Effector memory CD8-positive, alpha-beta T cell (primary cell): Measurements from ENCODE around the gene ATE1.
A peak's percentile ranks its signal among the peaks of the same experiment; 100 is the strongest.
"Not testable (repeated sequence)": the region's sequence is repeated elsewhere in the genome, so short reads cannot be mapped to it uniquely, and the experiment has no call there.

Experiments used
- ATAC-seq: fragments of 150-1000 bp; cut with Tn5 transposase; replicated peaks from 2 replicates; pipeline ENCODE4 v1.10.0; 2021; ENCODE audit warnings: mild to moderate bottlenecking, moderate library complexity
- DNase-seq, 3 experiments: peaks; one replicate each; pipeline ENCODE4 v3.0.0; 2021
- H3K27ac Mint-ChIP-seq, 2 donors: one replicate each; pipeline ENCODE4 v1.8.0; 2022; ENCODE audit warnings: mild to moderate bottlenecking in 2 of 2, mixed read lengths in 2 of 2, moderate library complexity in 2 of 2
- H3K27me3 Mint-ChIP-seq, 2 donors: one replicate each; pipeline ENCODE4 v1.8.0; 2022; ENCODE audit warnings: mixed read lengths in 2 of 2
- H3K36me3 Mint-ChIP-seq: one replicate; pipeline ENCODE4 v1.8.0; 2022; ENCODE audit warnings: mild to moderate bottlenecking, moderate library complexity, mixed read lengths; ENCODE audit not compliant: insufficient read depth
- H3K4me1 Mint-ChIP-seq, 2 donors: one replicate each; pipeline ENCODE4 v1.8.0; 2022; ENCODE audit warnings: low read depth in 2 of 2, mixed read lengths in 2 of 2
- H3K4me3 Mint-ChIP-seq, 2 donors: one replicate each; pipeline ENCODE4 v1.8.0; 2022; ENCODE audit warnings: mild to moderate bottlenecking in 2 of 2, mixed read lengths in 2 of 2, moderate library complexity in 2 of 2
- H3K9me3 Mint-ChIP-seq, 2 donors: one replicate each; pipeline ENCODE4 v1.8.0; 2022; ENCODE audit warnings: mixed read lengths in 2 of 2

Gene ATE1

GRCh38 chr10:121771966-121772365 is 155.9 kb downstream of the ATE1 start:
- DNase-seq (no peak), ATAC-seq (no peak)
- Mint-ChIP-seq H3K9me3 (no peaks in the 10 kb centered on the region), H3K4me1 (peaks cover 3% of the 10 kb centered on the region in 2 donors), H3K36me3 (no peaks in the 10 kb centered on the region), H3K27ac (no peak overlapping the region), H3K27me3 (no peaks in the 10 kb centered on the region), H3K4me3 (no peak overlapping the region)

GRCh38 chr10:121766426-121766825 is 161.4 kb downstream of the ATE1 start:
- Mint-ChIP-seq H3K27ac (no peak overlapping the region), H3K9me3 (peaks cover 2 to 8% of the 10 kb centered on the region in 2 donors), H3K27me3 (no peaks in the 10 kb centered on the region), H3K4me3 (no peak overlapping the region), H3K4me1 (peaks cover 0 to 7% of the 10 kb centered on the region in 2 donors), H3K36me3 (no peaks in the 10 kb centered on the region)
- DNase-seq (no peak), ATAC-seq (no peak)

GRCh38 chr10:121765204-121765603 is 162.6 kb downstream of the ATE1 start:
- Mint-ChIP-seq H3K27ac (no peak overlapping the region), H3K4me1 (peaks cover 3 to 7% of the 10 kb centered on the region in 2 donors), H3K4me3 (no peak overlapping the region), H3K36me3 (peaks cover 3% of the 10 kb centered on the region), H3K9me3 (peaks cover 4 to 11% of the 10 kb centered on the region in 2 donors), H3K27me3 (no peaks in the 10 kb centered on the region)
- no peak for ATAC-seq
- DNase-seq, result no peak

GRCh38 chr10:121764233-121764942 is 163.4 kb downstream of the ATE1 start:
- Mint-ChIP-seq H3K9me3 (peaks cover 5 to 14% of the 10 kb centered on the region in 2 donors), H3K4me1 (peaks cover 3 to 4% of the 10 kb centered on the region in 2 donors), H3K36me3 (peaks cover 3% of the 10 kb centered on the region), H3K27ac (no peak overlapping the region), H3K27me3 (no peaks in the 10 kb centered on the region), H3K4me3 (no peak overlapping the region)
- no peak for ATAC-seq
- no peak for DNase-seq

GRCh38 chr10:121757241-121757640 is 170.6 kb downstream of the ATE1 start:
- not testable (repeated sequence) for H3K27me3 Mint-ChIP-seq, DNase-seq, H3K36me3 Mint-ChIP-seq, H3K27ac Mint-ChIP-seq, ATAC-seq
- Mint-ChIP-seq H3K4me3 (peak overlapping the region in 1 of 2 donors; percentile 13), H3K9me3 (peaks cover 12 to 32% of the 10 kb centered on the region in 2 donors), H3K4me1 (peaks cover 10 to 12% of the 10 kb centered on the region in 2 donors)

- ATAC-seq, H3K27me3 Mint-ChIP-seq, H3K4me3 Mint-ChIP-seq, DNase-seq, H3K36me3 Mint-ChIP-seq, H3K27ac Mint-ChIP-seq: not testable (repeated sequence)
- H3K4me1 Mint-ChIP-seq, result peaks cover 7 to 12% of the 10 kb centered on the region in 2 donors
- peaks cover 12 to 27% of the 10 kb centered on the region in 2 donors for H3K9me3 Mint-ChIP-seq
These were observed 172.3 kb downstream of the ATE1 start for GRCh38 chr10:121755496-121755895.

GRCh38 chr10:121754666-121755065 is 173.2 kb downstream of the ATE1 start:
- ATAC-seq, result no peak
- H3K9me3 Mint-ChIP-seq, result peaks cover 8 to 21% of the 10 kb centered on the region in 2 donors
- no peaks in the 10 kb centered on the region for H3K27me3 Mint-ChIP-seq
- H3K4me1 Mint-ChIP-seq, result peaks cover 7 to 12% of the 10 kb centered on the region in 2 donors
- peaks cover 3% of the 10 kb centered on the region for H3K36me3 Mint-ChIP-seq
- no peak overlapping the region for H3K27ac Mint-ChIP-seq
- DNase-seq, result no peak
- H3K4me3 Mint-ChIP-seq, result no peak overlapping the region

GRCh38 chr10:121753726-121754476 is 173.9 kb downstream of the ATE1 start:
- H3K9me3 Mint-ChIP-seq, result peaks cover 8 to 21% of the 10 kb centered on the region in 2 donors
- peaks cover 3% of the 10 kb centered on the region for H3K36me3 Mint-ChIP-seq
- H3K27ac Mint-ChIP-seq, result peak overlapping the region in 1 of 2 donors; percentile 23
- no peak overlapping the region for H3K4me3 Mint-ChIP-seq
- H3K27me3 Mint-ChIP-seq, result no peaks in the 10 kb centered on the region
- DNase-seq, result no peak
- peaks cover 7 to 12% of the 10 kb centered on the region in 2 donors for H3K4me1 Mint-ChIP-seq
- no peak for ATAC-seq

- Mint-ChIP-seq H3K27ac (no peak overlapping the region), H3K4me3 (no peak overlapping the region), H3K27me3 (no peaks in the 10 kb centered on the region), H3K36me3 (peaks cover 3% of the 10 kb centered on the region), H3K9me3 (peaks cover 0 to 3% of the 10 kb centered on the region in 2 donors), H3K4me1 (peaks cover 7 to 8% of the 10 kb centered on the region in 2 donors)
- ATAC-seq, result no peak
- no peak for DNase-seq
These were observed 176.6 kb downstream of the ATE1 start for GRCh38 chr10:121751191-121751760.

GRCh38 chr10:121747163-121747775 is 180.6 kb downstream of the ATE1 start:
- peaks cover 14% of the 10 kb centered on the region for H3K36me3 Mint-ChIP-seq
- no peaks in the 10 kb centered on the region for H3K27me3 Mint-ChIP-seq
- H3K9me3 Mint-ChIP-seq, result no peaks in the 10 kb centered on the region
- ATAC-seq (no peak), DNase-seq (no peak)
- no peaks in the 10 kb centered on the region for H3K4me1 Mint-ChIP-seq
- peak overlapping the region in 1 of 2 donors; percentile 38 for H3K27ac Mint-ChIP-seq
- no peak overlapping the region for H3K4me3 Mint-ChIP-seq

- no peak overlapping the region for H3K27ac Mint-ChIP-seq
- ATAC-seq, result no peak
These were observed 186.5 kb downstream of the ATE1 start for GRCh38 chr10:121741248-121741792.

GRCh38 chr10:121740069-121740468 is 187.8 kb downstream of the ATE1 start:
- H3K4me3 Mint-ChIP-seq, result no peak overlapping the region
- H3K27ac Mint-ChIP-seq, result no peak overlapping the region
- no peaks in the 10 kb centered on the region for H3K9me3 Mint-ChIP-seq
- peaks cover 0 to 15% of the 10 kb centered on the region in 2 donors for H3K27me3 Mint-ChIP-seq
- peaks cover 11 to 16% of the 10 kb centered on the region in 2 donors for H3K4me1 Mint-ChIP-seq
- ATAC-seq (no peak), DNase-seq (no peak)
- peaks cover 11% of the 10 kb centered on the region for H3K36me3 Mint-ChIP-seq

More at GRCh38 chr10:121741248-121741792, 186.5 kb downstream of the ATE1 start:
- H3K9me3 Mint-ChIP-seq, result no peaks in the 10 kb centered on the region
- DNase-seq, result no peak
- H3K27me3 Mint-ChIP-seq, result peaks cover 0 to 8% of the 10 kb centered on the region in 2 donors
- peaks cover 8 to 16% of the 10 kb centered on the region in 2 donors for H3K4me1 Mint-ChIP-seq
- H3K36me3 Mint-ChIP-seq, result peaks cover 11% of the 10 kb centered on the region
- H3K4me3 Mint-ChIP-seq, result no peak overlapping the region

GRCh38 chr10:121739114-121739513 is 188.7 kb downstream of the ATE1 start:
- H3K9me3 Mint-ChIP-seq, result no peaks in the 10 kb centered on the region
- peaks cover 2 to 17% of the 10 kb centered on the region in 2 donors for H3K27me3 Mint-ChIP-seq
- DNase-seq (no peak), ATAC-seq (no peak)
- H3K27ac Mint-ChIP-seq, result no peak overlapping the region
- no peak overlapping the region for H3K4me3 Mint-ChIP-seq
- peaks cover 8% of the 10 kb centered on the region for H3K36me3 Mint-ChIP-seq
- H3K4me1 Mint-ChIP-seq, result peaks cover 11 to 16% of the 10 kb centered on the region in 2 donors
